DMS114 treated with DMSO at 0.1 percent for 48 hours (cell line): ENCODE data around the gene CDK14.

ENCODE experiments used
- DNase-seq: peaks from one replicate; lab custom pipeline; 2025; ENCODE audit not compliant: unreplicated experiment; lab: John Stamatoyannopoulos, UW

Gene CDK14

GRCh38 chr7:90596671-90597562 is 796 bp downstream of the CDK14 start:
- peak; percentile 41 for DNase-seq

GRCh38 chr7:90597563-90598253 is 1.6 kb downstream of the CDK14 start:
- no peak for DNase-seq

GRCh38 chr7:90599038-90599437 is 2.9 kb downstream of the CDK14 start:
- DNase-seq = no peak

- DNase-seq = no peak
Observed at GRCh38 chr7:90599892-90600555, 3.9 kb downstream of the CDK14 start.

GRCh38 chr7:90602303-90602702 is 6.2 kb downstream of the CDK14 start:
- no peak for DNase-seq

- DNase-seq = no peak
Observed at GRCh38 chr7:90603346-90603745, 7.2 kb downstream of the CDK14 start.

GRCh38 chr7:90604383-90604782 is 8.3 kb downstream of the CDK14 start:
- no peak for DNase-seq

- DNase-seq = no peak
Observed at GRCh38 chr7:90605055-90605454, 8.9 kb downstream of the CDK14 start.

- no peak for DNase-seq
Observed at GRCh38 chr7:90607196-90607595, 11.1 kb downstream of the CDK14 start.

GRCh38 chr7:90610105-90610504 is 14.0 kb downstream of the CDK14 start:
- no peak for DNase-seq

- DNase-seq = no peak
Observed at GRCh38 chr7:90611115-90611514, 15.0 kb downstream of the CDK14 start.

- no peak for DNase-seq
Observed at GRCh38 chr7:90613088-90613498, 17.0 kb downstream of the CDK14 start.

GRCh38 chr7:90617442-90617841 is 21.3 kb downstream of the CDK14 start:
- DNase-seq = no peak

GRCh38 chr7:90618876-90619275 is 22.8 kb downstream of the CDK14 start:
- DNase-seq = no peak

GRCh38 chr7:90621125-90621746 is 25.1 kb downstream of the CDK14 start:
- no peak for DNase-seq

- no peak for DNase-seq
Observed at GRCh38 chr7:90621747-90622140, 25.6 kb downstream of the CDK14 start.

- no peak for DNase-seq
Observed at GRCh38 chr7:90622670-90623069, 26.5 kb downstream of the CDK14 start.

GRCh38 chr7:90624225-90624911 is 28.2 kb downstream of the CDK14 start:
- DNase-seq = no peak

- DNase-seq = no peak
Observed at GRCh38 chr7:90625051-90625450, 28.9 kb downstream of the CDK14 start.

- DNase-seq = no peak
Observed at GRCh38 chr7:90625562-90625961, 29.4 kb downstream of the CDK14 start.

- DNase-seq = no peak
Observed at GRCh38 chr7:90626013-90626412, 29.9 kb downstream of the CDK14 start.
